Stimulated activated CD8-positive, alpha-beta memory T cell treated with anti-CD3 and anti-CD28 coated beads, Interleukin-4, amount 100 ng/mL, for 1 hour (primary cell): Measurements from ENCODE around the gene CHRM5.
"Not testable (repeated sequence)": the region's sequence is repeated elsewhere in the genome, so short reads cannot be mapped to it uniquely, and the experiment has no call there.

ENCODE experiments used
- DNase-seq, 2 donors: peaks; one replicate each; pipeline ENCODE4 v3.0.0-alpha.2; 2020; ENCODE audit warnings: low read depth in 2 of 2, low spot score in 1 of 2

Gene CHRM5

GRCh38 chr15:33987444-33987843, 19.1 kb downstream of the CHRM5 start:
- DNase-seq: no peak

- no peak for DNase-seq
Observed at GRCh38 chr15:33988384-33988783, 20.1 kb downstream of the CHRM5 start.

- DNase-seq: no peak
Observed at GRCh38 chr15:33994005-33994615, 25.8 kb downstream of the CHRM5 start.

- DNase-seq: not testable (repeated sequence)
Observed at GRCh38 chr15:33995666-33996065, 27.4 kb downstream of the CHRM5 start.

GRCh38 chr15:34001536-34001935, 33.2 kb downstream of the CHRM5 start:
- DNase-seq: no peak

GRCh38 chr15:34006381-34006780, 38.1 kb downstream of the CHRM5 start:
- no peak for DNase-seq

GRCh38 chr15:34009656-34010055, 41.4 kb downstream of the CHRM5 start:
- no peak for DNase-seq

- no peak for DNase-seq
Observed at GRCh38 chr15:34010921-34011320, 42.6 kb downstream of the CHRM5 start.

- DNase-seq: no peak
Observed at GRCh38 chr15:34011481-34011880, 43.2 kb downstream of the CHRM5 start.

GRCh38 chr15:34012461-34013028, 44.2 kb downstream of the CHRM5 start:
- DNase-seq: no peak

- no peak for DNase-seq
Observed at GRCh38 chr15:34013746-34014145, 45.4 kb downstream of the CHRM5 start.

GRCh38 chr15:34014556-34014955, 46.3 kb downstream of the CHRM5 start:
- DNase-seq: no peak

- DNase-seq: no peak
Observed at GRCh38 chr15:34018021-34018645, 49.8 kb downstream of the CHRM5 start.

- not testable (repeated sequence) for DNase-seq
Observed at GRCh38 chr15:34018738-34019137, 50.4 kb downstream of the CHRM5 start.

- DNase-seq: no peak
Observed at GRCh38 chr15:34019369-34019990, 51.2 kb downstream of the CHRM5 start.

GRCh38 chr15:34023907-34024306, 55.6 kb downstream of the CHRM5 start:
- DNase-seq: no peak

- DNase-seq: no peak
Observed at GRCh38 chr15:34025252-34025651, 57.0 kb downstream of the CHRM5 start.

- DNase-seq: no peak
Observed at GRCh38 chr15:34027606-34028005, 59.3 kb downstream of the CHRM5 start.

- DNase-seq: no peak
Observed at GRCh38 chr15:34031987-34032760, 63.9 kb downstream of the CHRM5 start.

- peak; percentile 43 to 44 for DNase-seq
Observed at GRCh38 chr15:34038023-34038870, 70.0 kb downstream of the CHRM5 start.
